GM12891 (cell line): ENCODE data around the gene TESK2.

Experiments
- PAX5 ChIP-seq: IDR thresholded peaks from 2 replicates; pipeline ENCODE4 v1.6.1; 2011; ENCODE audit warnings: low read length, moderate library complexity, mild to moderate bottlenecking; ENCODE audit not compliant: insufficient read depth, severe bottlenecking
- POLR2A ChIP-seq: IDR thresholded peaks from 2 replicates; pipeline ENCODE4 v1.6.1; 2011; ENCODE audit warnings: low read depth, low read length, control low read depth
- POLR2AphosphoS5 ChIP-seq: IDR thresholded peaks from 2 replicates; pipeline ENCODE4 v1.6.1; 2011; ENCODE audit warnings: low read depth, low read length, control low read depth
- TAF1 ChIP-seq: IDR thresholded peaks from 2 replicates; pipeline ENCODE4 v1.6.1; 2011; ENCODE audit warnings: low read depth, low read length, control low read depth

GRCh38 chr1:45507195-45507594 is 16.2 kb upstream of the TESK2 start:
- TF ChIP-seq POLR2AphosphoS5 (no peak), POLR2A (no peak), TAF1 (no peak), PAX5 (no peak)
